ENCODE results near the gene CAPZB.

DNA sequence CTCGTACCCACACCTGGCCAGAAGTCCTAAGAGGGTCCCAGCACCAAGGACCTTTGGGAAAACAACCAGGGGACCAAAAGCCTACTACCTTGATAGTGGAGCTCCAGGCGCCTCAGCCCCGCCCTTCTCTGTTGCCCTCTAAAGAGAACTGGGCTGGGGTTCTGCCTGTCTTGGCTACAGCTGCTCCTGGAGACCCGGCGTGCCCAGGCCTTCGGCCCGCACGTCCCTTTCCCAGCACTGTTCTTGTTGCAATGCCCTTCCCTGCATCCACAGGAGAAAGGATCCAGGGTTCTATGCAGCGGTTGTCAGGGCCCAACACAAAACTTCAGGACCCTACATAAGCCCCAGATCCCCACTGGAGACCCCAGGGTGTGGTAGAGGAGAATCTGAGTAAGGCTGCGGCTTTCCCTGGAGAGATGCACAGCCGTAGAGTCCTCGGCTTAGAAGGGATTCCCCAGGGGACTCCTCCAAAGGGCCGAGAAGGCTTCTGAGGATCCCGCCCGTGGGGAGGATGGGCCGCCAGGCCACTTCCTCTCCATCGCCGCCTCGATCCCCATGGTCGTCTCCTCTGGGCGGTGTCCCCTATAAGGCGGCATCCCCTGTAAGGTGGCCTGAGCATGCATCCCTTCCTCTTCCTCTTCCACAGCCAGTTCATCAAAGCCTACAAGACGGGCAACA, 161.2 kb downstream of the CAPZB start:
- TF ChIP-seq, protein P1, sequence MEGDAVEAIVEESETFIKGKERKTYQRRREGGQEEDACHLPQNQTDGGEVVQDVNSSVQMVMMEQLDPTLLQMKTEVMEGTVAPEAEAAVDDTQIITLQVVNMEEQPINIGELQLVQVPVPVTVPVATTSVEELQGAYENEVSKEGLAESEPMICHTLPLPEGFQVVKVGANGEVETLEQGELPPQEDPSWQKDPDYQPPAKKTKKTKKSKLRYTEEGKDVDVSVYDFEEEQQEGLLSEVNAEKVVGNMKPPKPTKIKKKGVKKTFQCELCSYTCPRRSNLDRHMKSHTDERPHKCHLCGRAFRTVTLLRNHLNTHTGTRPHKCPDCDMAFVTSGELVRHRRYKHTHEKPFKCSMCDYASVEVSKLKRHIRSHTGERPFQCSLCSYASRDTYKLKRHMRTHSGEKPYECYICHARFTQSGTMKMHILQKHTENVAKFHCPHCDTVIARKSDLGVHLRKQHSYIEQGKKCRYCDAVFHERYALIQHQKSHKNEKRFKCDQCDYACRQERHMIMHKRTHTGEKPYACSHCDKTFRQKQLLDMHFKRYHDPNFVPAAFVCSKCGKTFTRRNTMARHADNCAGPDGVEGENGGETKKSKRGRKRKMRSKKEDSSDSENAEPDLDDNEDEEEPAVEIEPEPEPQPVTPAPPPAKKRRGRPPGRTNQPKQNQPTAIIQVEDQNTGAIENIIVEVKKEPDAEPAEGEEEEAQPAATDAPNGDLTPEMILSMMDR (IDR thresholded peaks at IDR 0.05; ENCODE audit: insufficient read depth, low read length, poor library complexity, severe bottlenecking) = no peak
- no peak for TF ChIP-seq EZH2phosphoT487 (conservative IDR thresholded peaks at IDR 0.05; ENCODE audit: low read length)
